ENCODE data around the gene NIBAN1. TPM values are rescaled to one million over a fixed set of nuclear protein-coding genes. Genes with fewer than 3 reads are reported as not detected.
"Not testable (repeated sequence)": the region's sequence is repeated elsewhere in the genome, so short reads cannot be mapped to it uniquely, and the experiment has no call there.

The NIBAN1 gene
- total and polyA plus RNA-seq, 4 donors, result 4.1 to 35.0 (median 12.9) TPM

- H3K9me3 ChIP-seq (ENCODE audit: control insufficient read depth, insufficient read depth, low read length), result no peaks in the 10 kb centered on the region
- no peak overlapping the region for H3K27ac ChIP-seq (ENCODE audit: low read depth, low read length)
- H3K4me1 ChIP-seq (ENCODE audit: control insufficient read depth, insufficient read depth, low read length), result no peaks in the 10 kb centered on the region
- H3K4me3 ChIP-seq (ENCODE audit: low read depth, low read length), result no peak overlapping the region
- no peaks in the 10 kb centered on the region for H3K36me3 ChIP-seq (ENCODE audit: control insufficient read depth, insufficient read depth, low read length)
- WGBS (ENCODE audit: insufficient coverage), result no CpG with 5 or more reads among the region's 8 CpGs
- no peak for DNase-seq (ENCODE audit: low read depth in 4 of 6, low spot score in 6 of 6)
- H3K27me3 ChIP-seq (ENCODE audit: control insufficient read depth, insufficient read depth, low read length), result no peaks in the 10 kb centered on the region
Measured at GRCh38 chr1:184965439-184965838, 8.9 kb downstream of the NIBAN1 start.

- no peaks in the 10 kb centered on the region for H3K36me3 ChIP-seq (ENCODE audit: control insufficient read depth, insufficient read depth, low read length)
- H3K9me3 ChIP-seq (ENCODE audit: control insufficient read depth, insufficient read depth, low read length), result no peaks in the 10 kb centered on the region
- no peak for DNase-seq (ENCODE audit: low read depth in 4 of 6, low spot score in 6 of 6)
- no peaks in the 10 kb centered on the region for H3K4me1 ChIP-seq (ENCODE audit: control insufficient read depth, insufficient read depth, low read length)
- no peak overlapping the region for H3K27ac ChIP-seq (ENCODE audit: low read depth, low read length)
- no peaks in the 10 kb centered on the region for H3K27me3 ChIP-seq (ENCODE audit: control insufficient read depth, insufficient read depth, low read length)
- no peak overlapping the region for H3K4me3 ChIP-seq (ENCODE audit: low read depth, low read length)
- no CpG with 5 or more reads among the region's 1 CpG for WGBS (ENCODE audit: insufficient coverage)
Measured at GRCh38 chr1:184959626-184960025, 14.7 kb downstream of the NIBAN1 start.

GRCh38 chr1:184958554-184959353 is 15.6 kb downstream of the NIBAN1 start:
- Histone ChIP-seq H3K27me3 (ENCODE audit: control insufficient read depth, insufficient read depth, low read length) (no peaks in the 10 kb centered on the region), H3K9me3 (ENCODE audit: control insufficient read depth, insufficient read depth, low read length) (no peaks in the 10 kb centered on the region), H3K27ac (ENCODE audit: low read depth, low read length) (no peak overlapping the region), H3K4me3 (ENCODE audit: low read depth, low read length) (no peak overlapping the region), H3K36me3 (ENCODE audit: control insufficient read depth, insufficient read depth, low read length) (no peaks in the 10 kb centered on the region), H3K4me1 (ENCODE audit: control insufficient read depth, insufficient read depth, low read length) (no peaks in the 10 kb centered on the region)
- DNase-seq (ENCODE audit: low read depth in 4 of 6, low spot score in 6 of 6), result no peak
- 83% methylated on average over 1 of the region's 4 CpGs for WGBS (ENCODE audit: insufficient coverage)

GRCh38 chr1:184957901-184958300 is 16.4 kb downstream of the NIBAN1 start:
- WGBS (ENCODE audit: insufficient coverage), result 100% methylated on average over 1 of the region's 2 CpGs
- not testable (repeated sequence) for H3K27me3 ChIP-seq (ENCODE audit: control insufficient read depth, insufficient read depth, low read length); DNase-seq (ENCODE audit: low read depth in 4 of 6, low spot score in 6 of 6); H3K4me3 ChIP-seq (ENCODE audit: low read depth, low read length); H3K9me3 ChIP-seq (ENCODE audit: control insufficient read depth, insufficient read depth, low read length); H3K4me1 ChIP-seq (ENCODE audit: control insufficient read depth, insufficient read depth, low read length); H3K36me3 ChIP-seq (ENCODE audit: control insufficient read depth, insufficient read depth, low read length); H3K27ac ChIP-seq (ENCODE audit: low read depth, low read length)

GRCh38 chr1:184956999-184957700 is 17.2 kb downstream of the NIBAN1 start:
- H3K4me1 ChIP-seq (ENCODE audit: control insufficient read depth, insufficient read depth, low read length), result no peaks in the 10 kb centered on the region
- H3K9me3 ChIP-seq (ENCODE audit: control insufficient read depth, insufficient read depth, low read length), result no peaks in the 10 kb centered on the region
- no peak overlapping the region for H3K4me3 ChIP-seq (ENCODE audit: low read depth, low read length)
- H3K27me3 ChIP-seq (ENCODE audit: control insufficient read depth, insufficient read depth, low read length), result no peaks in the 10 kb centered on the region
- WGBS (ENCODE audit: insufficient coverage), result 50% methylated on average over 1 of the region's 4 CpGs
- H3K36me3 ChIP-seq (ENCODE audit: control insufficient read depth, insufficient read depth, low read length), result no peaks in the 10 kb centered on the region
- no peak overlapping the region for H3K27ac ChIP-seq (ENCODE audit: low read depth, low read length)
- DNase-seq (ENCODE audit: low read depth in 4 of 6, low spot score in 6 of 6), result peak in 1 of 6 donors; percentile 84

GRCh38 chr1:184954232-184954995 is 19.9 kb downstream of the NIBAN1 start:
- H3K36me3 ChIP-seq (ENCODE audit: control insufficient read depth, insufficient read depth, low read length), result no peaks in the 10 kb centered on the region
- no peak for DNase-seq (ENCODE audit: low read depth in 4 of 6, low spot score in 6 of 6)
- no peaks in the 10 kb centered on the region for H3K27me3 ChIP-seq (ENCODE audit: control insufficient read depth, insufficient read depth, low read length)
- no peak overlapping the region for H3K4me3 ChIP-seq (ENCODE audit: low read depth, low read length)
- H3K9me3 ChIP-seq (ENCODE audit: control insufficient read depth, insufficient read depth, low read length), result no peaks in the 10 kb centered on the region
- WGBS (ENCODE audit: insufficient coverage), result 73% methylated on average over 2 of the region's 4 CpGs
- no peak overlapping the region for H3K27ac ChIP-seq (ENCODE audit: low read depth, low read length)
- no peaks in the 10 kb centered on the region for H3K4me1 ChIP-seq (ENCODE audit: control insufficient read depth, insufficient read depth, low read length)

GRCh38 chr1:184953600-184954219 is 20.6 kb downstream of the NIBAN1 start:
- Histone ChIP-seq H3K36me3 (ENCODE audit: control insufficient read depth, insufficient read depth, low read length) (no peaks in the 10 kb centered on the region), H3K9me3 (ENCODE audit: control insufficient read depth, insufficient read depth, low read length) (no peaks in the 10 kb centered on the region), H3K4me1 (ENCODE audit: control insufficient read depth, insufficient read depth, low read length) (no peaks in the 10 kb centered on the region), H3K27me3 (ENCODE audit: control insufficient read depth, insufficient read depth, low read length) (no peaks in the 10 kb centered on the region), H3K4me3 (ENCODE audit: low read depth, low read length) (no peak overlapping the region), H3K27ac (ENCODE audit: low read depth, low read length) (no peak overlapping the region)
- 80% methylated on average over 1 of the region's 6 CpGs for WGBS (ENCODE audit: insufficient coverage)
- DNase-seq (ENCODE audit: low read depth in 4 of 6, low spot score in 6 of 6), result no peak

GRCh38 chr1:184952428-184952827 is 21.9 kb downstream of the NIBAN1 start:
- 100% methylated on average over 1 of the region's 4 CpGs for WGBS (ENCODE audit: insufficient coverage)
- no peaks in the 10 kb centered on the region for H3K9me3 ChIP-seq (ENCODE audit: control insufficient read depth, insufficient read depth, low read length)
- H3K4me3 ChIP-seq (ENCODE audit: low read depth, low read length), result no peak overlapping the region
- DNase-seq (ENCODE audit: low read depth in 4 of 6, low spot score in 6 of 6), result no peak
- H3K4me1 ChIP-seq (ENCODE audit: control insufficient read depth, insufficient read depth, low read length), result no peaks in the 10 kb centered on the region
- no peaks in the 10 kb centered on the region for H3K36me3 ChIP-seq (ENCODE audit: control insufficient read depth, insufficient read depth, low read length)
- H3K27ac ChIP-seq (ENCODE audit: low read depth, low read length), result no peak overlapping the region
- H3K27me3 ChIP-seq (ENCODE audit: control insufficient read depth, insufficient read depth, low read length), result no peaks in the 10 kb centered on the region

- Histone ChIP-seq H3K27me3 (ENCODE audit: control insufficient read depth, insufficient read depth, low read length) (no peaks in the 10 kb centered on the region), H3K4me3 (ENCODE audit: low read depth, low read length) (no peak overlapping the region), H3K9me3 (ENCODE audit: control insufficient read depth, insufficient read depth, low read length) (no peaks in the 10 kb centered on the region), H3K4me1 (ENCODE audit: control insufficient read depth, insufficient read depth, low read length) (no peaks in the 10 kb centered on the region), H3K27ac (ENCODE audit: low read depth, low read length) (no peak overlapping the region), H3K36me3 (ENCODE audit: control insufficient read depth, insufficient read depth, low read length) (no peaks in the 10 kb centered on the region)
- no peak for DNase-seq (ENCODE audit: low read depth in 4 of 6, low spot score in 6 of 6)
- WGBS (ENCODE audit: insufficient coverage), result 100% methylated on average over 1 of the region's 3 CpGs
Measured at GRCh38 chr1:184951788-184952187, 22.5 kb downstream of the NIBAN1 start.
